ENCODE data around the gene NADSYN1. TPM values are rescaled to one million over a fixed set of nuclear protein-coding genes. Genes with fewer than 3 reads are reported as not detected.

NADSYN1 gene
- total RNA-seq, 1 donor from 2014 or later: 48.0 TPM

DNA sequence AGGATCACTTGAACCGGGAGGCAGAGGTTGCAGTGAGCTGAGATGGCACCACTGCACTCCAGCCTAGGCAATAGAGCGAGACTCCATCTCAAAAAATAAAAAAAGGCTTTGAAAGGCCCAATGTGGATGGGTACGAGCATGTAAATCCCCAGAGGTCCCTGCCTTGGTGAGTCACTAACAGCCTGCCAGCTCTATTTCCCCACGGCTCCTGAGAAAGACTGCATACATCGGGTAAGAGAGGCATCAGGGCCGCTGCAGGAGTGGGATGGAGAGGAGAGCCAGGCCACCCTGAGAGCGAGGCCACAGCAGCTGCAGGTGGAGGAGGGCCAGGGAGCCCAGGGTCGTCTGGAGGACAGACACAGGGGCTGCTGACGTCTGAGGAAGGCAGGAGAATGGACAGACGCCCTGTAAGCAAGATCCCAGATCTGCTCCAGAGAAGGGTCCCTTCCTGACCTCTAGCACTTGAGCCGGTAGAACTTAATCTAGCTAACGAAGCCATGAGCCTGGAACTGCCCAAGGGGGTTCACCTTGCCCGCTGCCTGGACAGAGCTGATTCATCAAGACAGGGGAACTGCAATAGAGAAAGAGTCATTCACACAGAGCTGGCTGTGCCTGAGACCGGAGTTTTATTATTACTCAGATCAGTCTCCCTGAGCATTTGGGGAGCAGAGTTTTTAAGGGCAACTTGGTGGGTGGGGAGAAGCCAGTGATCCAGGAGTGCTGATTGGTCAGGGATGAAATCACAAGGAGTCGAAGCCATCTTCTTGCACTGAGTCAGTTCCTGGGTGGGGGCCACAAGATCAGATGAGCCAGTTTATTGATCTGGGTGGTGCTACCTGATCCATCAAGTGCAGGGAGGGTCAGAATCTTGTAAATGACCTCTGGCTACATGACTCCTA is 90.1 kb downstream of the NADSYN1 start:
- peak; percentile 72 for DNase-seq (ENCODE audit: low spot score)

DNA sequence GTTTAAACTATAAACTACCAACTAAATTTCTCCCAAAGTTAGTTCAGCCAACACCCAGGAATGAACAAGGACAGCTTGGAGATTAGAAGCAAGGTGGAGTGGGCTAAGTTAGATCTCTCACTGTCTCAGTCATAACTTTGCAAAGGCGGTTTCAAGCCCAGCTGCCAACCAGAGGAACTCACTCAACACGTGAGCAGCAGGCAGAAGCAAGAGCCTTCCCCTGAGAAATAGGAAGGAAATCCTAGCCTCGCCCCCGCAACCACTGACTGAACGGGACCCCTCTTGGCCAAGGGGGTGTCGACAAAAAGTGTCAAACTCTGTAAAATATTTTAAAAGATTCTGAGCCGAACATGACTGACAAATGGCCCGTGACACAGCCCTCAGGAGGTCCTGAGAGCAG is 90.9 kb downstream of the NADSYN1 start:
- peak; percentile 41 for DNase-seq (ENCODE audit: low spot score)

DNA sequence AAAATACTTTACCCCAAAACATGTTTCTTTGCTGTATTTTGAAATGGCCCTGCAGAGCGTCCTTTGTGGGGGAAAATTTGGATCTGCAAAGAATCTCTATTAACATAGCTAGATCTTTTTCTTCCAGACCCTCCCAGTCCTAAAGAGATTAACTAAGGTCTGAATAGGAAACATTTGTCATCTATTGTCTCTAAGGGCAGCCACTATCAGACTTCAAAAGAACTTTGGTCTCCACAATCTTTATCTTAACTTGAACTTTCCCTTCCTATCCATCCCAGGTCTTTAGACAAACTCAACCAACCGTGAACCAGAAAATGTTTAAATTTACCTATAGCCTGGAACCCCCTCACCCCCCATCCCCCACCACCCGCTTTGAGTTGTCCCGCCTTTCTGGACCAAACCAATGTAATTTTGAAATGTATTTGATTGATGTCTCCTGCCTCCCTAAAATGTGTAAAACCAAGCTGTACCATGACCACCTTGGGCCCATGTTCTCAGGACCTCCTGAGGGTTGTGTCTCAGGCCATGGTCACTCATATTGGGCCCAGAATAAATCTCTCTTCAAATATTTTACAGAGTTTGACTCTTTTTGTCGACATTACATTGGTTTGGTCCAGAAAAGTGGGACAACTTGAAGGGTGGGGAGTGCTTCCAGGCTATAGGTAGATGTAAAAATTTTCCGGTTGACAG is 91.7 kb downstream of the NADSYN1 start:
- DNase-seq (ENCODE audit: low spot score): no peak

DNA sequence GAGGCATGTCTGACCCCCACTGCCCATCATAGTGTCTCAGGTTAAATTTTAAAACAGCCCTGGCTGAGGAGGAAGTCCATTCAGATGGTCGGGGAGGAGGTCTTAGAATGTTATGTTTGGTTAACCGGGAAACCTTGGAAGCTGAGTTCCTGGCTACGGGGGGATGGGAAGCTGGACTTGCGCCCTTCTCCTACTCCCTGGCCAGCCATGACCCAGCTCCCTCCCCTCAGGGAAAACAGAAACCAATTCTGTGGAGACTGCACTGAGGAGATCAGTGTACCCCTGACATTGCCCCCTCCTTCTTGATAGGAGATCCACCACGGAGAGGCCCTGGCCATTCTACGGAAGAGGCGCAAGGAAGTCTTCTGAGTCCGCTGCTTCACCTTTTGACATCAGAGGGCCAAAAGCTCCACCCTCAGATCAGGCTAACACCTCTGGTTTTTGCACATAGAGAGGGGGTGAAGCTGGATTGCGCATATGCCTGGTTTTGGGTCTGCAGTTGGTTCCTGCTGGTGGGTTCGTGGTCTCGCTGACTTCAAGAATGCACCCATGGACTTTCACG is 92.5 kb downstream of the NADSYN1 start:
- DNase-seq (ENCODE audit: low spot score): peak; percentile 39

DNA sequence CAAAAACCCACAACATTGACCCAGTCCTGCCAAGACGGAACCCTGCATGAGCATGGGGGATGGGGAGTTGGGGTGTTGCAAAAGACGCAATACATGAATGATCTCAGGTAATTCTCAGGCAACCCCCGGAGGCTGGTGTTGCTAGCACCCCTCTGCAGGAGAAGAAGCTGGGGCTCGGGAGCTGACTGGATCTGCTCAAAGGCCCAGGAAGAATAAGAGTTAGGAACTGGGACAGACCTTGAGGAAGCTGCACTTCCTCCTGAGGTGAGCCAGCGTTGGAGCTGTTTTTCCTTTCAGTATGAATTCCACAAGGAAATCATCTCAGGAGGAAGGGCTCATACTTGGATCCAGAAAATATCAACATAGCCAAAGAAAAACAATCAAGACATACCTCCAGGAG is 95.1 kb downstream of the NADSYN1 start, which contains the start of gene KRTAP5-9:
Gene KRTAP5-9 (plus strand): TSS at position 301 of the 400 bp plus-strand sequence. CDS start 238 bp downstream, outside the sequence.
- no peak for DNase-seq (ENCODE audit: low spot score)

DNA sequence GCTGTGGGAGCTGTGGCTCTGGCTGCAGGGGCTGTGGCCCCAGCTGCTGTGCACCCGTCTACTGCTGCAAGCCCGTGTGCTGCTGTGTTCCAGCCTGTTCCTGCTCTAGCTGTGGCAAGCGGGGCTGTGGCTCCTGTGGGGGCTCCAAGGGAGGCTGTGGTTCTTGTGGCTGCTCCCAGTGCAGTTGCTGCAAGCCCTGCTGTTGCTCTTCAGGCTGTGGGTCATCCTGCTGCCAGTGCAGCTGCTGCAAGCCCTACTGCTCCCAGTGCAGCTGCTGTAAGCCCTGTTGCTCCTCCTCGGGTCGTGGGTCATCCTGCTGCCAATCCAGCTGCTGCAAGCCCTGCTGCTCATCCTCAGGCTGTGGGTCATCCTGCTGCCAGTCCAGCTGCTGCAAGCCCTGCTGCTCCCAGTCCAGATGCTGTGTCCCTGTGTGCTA is 95.7 kb downstream of the NADSYN1 start:
- DNase-seq (ENCODE audit: low spot score): peak; percentile 79

Small RNA genes within 50 kb of the gene (microRNA-seq; reads per million reads assigned to microRNA genes)
- gene MIR6754 (ENCODE audit: borderline number of aligned reads): not detected

Other genes starting within 250 kb of the NADSYN1 start
- gene SHANK2, start 200.6 kb upstream of the NADSYN1 start, total RNA-seq: 2.0 TPM
- gene DHCR7, start 4.8 kb upstream of the NADSYN1 start, total RNA-seq: 26.3 TPM
- 0.39 TPM for gene KRTAP5-7, start 74.1 kb downstream of the NADSYN1 start, total RNA-seq
- not detected for gene KRTAP5-8, start 84.8 kb downstream of the NADSYN1 start, total RNA-seq
- not detected for gene KRTAP5-9, start 95.2 kb downstream of the NADSYN1 start, total RNA-seq
- not detected for gene KRTAP5-10, start 112.4 kb downstream of the NADSYN1 start, total RNA-seq
- gene KRTAP5-11, start 129.7 kb downstream of the NADSYN1 start, total RNA-seq: not detected

All from mesenteric fat pad (tissue), 1 donor.